Heart left ventricle (tissue), 13 donors: Measurements from ENCODE around the gene LRG1.

Experiments used
- CTCF ChIP-seq, 12 donors: fragments of 200-600 bp; sonication (generic) in 4 of 12; IDR thresholded peaks; one replicate each; pipeline versions ENCODE4 v1.5.0 to v1.8.0; 2018 to 2022; ENCODE audit warnings: antibody characterized with exemption in 12 of 12, mild to moderate bottlenecking in 5 of 12
- POLR2A ChIP-seq, 2 donors: fragments of 450-650 bp; IDR thresholded peaks; one replicate each; pipeline ENCODE4 v1.6.1; 2017; ENCODE audit warnings: antibody characterized with exemption in 2 of 2, mild to moderate bottlenecking in 2 of 2, moderate library complexity in 2 of 2
- donor health status: ischemic (EF 13 %, LVEDD 7.1; RV severe dilation, severe dysfunction).
- donor health status: DM: no; HTN: yes; CAD: no.
- donor health status: DM: no; HTN: no; CAD: no.
- donor health status: ischemic (EF 25% LVEDD 6.9; RV normal size, moderate dysfunction).
- donor health status: ischemic (EF 25% LVEDD 5.7; RV mildly dilated, moderate dysfunction).
- donor health status: ischemic (EF 35%, LVEDD 5.7; RV mildly dilated, moderate dysfunction).
- donor health status: nonischemic (EF 11% LVEDD 7.7; RV severe dilation, severe dysfunction).
- donor health status: DM: yes; HTN: yes; CAD: no.
- donor health status: PGD.
- donor health status: ischemic (EF 29% LVEDD 5.4; RV normal size, mild dysfunction).
- donor health status: nonischemic (EF 23%, LVEDD 6.1; RV moderate dilation, normal function).

GRCh38 chr19:4521888-4522242 lies 18.0 kb downstream of the LRG1 start:
- TF ChIP-seq CTCF (IDR thresholded peaks at IDR 0.05) (no peak), POLR2A (IDR thresholded peaks at IDR 0.05) (no peak)
